Trophoblast cell (in vitro differentiated cells and primary cell): Measurements from ENCODE around the gene NTM.

ENCODE experiments used
- DNase-seq, 2 donors: peaks; one replicate each; pipeline ENCODE4 v3.0.0-alpha.2; 2016
- H2AFZ ChIP-seq: 2 replicates; pipeline ENCODE4 v1.6.1; 2013; ENCODE audit warnings: low read length, moderate library complexity, mild to moderate bottlenecking; ENCODE audit not compliant: insufficient read depth, poor library complexity
- H2AK5ac ChIP-seq: 2 replicates; pipeline ENCODE4 v1.6.1; 2013; ENCODE audit warnings: mild to moderate bottlenecking, low read length
- H2BK120ac ChIP-seq: 2 replicates; pipeline ENCODE4 v1.6.1; 2013; ENCODE audit warnings: low read length, mild to moderate bottlenecking, moderate library complexity; ENCODE audit not compliant: insufficient read depth, poor library complexity
- H2BK12ac ChIP-seq: 2 replicates; pipeline ENCODE4 v1.6.1; 2013; ENCODE audit warnings: mild to moderate bottlenecking, low read length, moderate library complexity
- H2BK5ac ChIP-seq: 2 replicates; pipeline ENCODE4 v1.6.1; 2013; ENCODE audit warnings: low read length, low read depth, moderate library complexity, mild to moderate bottlenecking; ENCODE audit not compliant: poor library complexity
- H3K14ac ChIP-seq: 2 replicates; pipeline ENCODE4 v1.6.1; 2013; ENCODE audit warnings: mild to moderate bottlenecking, low read length
- H3K18ac ChIP-seq: 2 replicates; pipeline ENCODE4 v1.6.1; 2013; ENCODE audit warnings: mild to moderate bottlenecking, low read length
- H3K23ac ChIP-seq: 2 replicates; pipeline ENCODE4 v1.6.1; 2013; ENCODE audit warnings: low read length
- H3K27ac ChIP-seq: 2 replicates; pipeline ENCODE4 v1.5.1; 2013; ENCODE audit warnings: low read depth, mild to moderate bottlenecking, inconsistent platforms, low read length, moderate library complexity
- H3K27me3 ChIP-seq: 2 replicates; pipeline ENCODE4 v1.6.1; 2013; ENCODE audit warnings: inconsistent platforms, mild to moderate bottlenecking, low read length, moderate library complexity; ENCODE audit not compliant: insufficient read depth
- H3K36me3 ChIP-seq, 2 experiments: 1 replicate in 1 of 2; 2 replicates in 1 of 2; pipeline ENCODE4 v1.6.1; 2013; ENCODE audit warnings: low read length in 2 of 2, mild to moderate bottlenecking in 2 of 2, moderate library complexity in 1 of 2; ENCODE audit not compliant: insufficient read depth in 2 of 2, control insufficient read depth in 1 of 2
- H3K4ac ChIP-seq: 2 replicates; pipeline ENCODE4 v1.6.1; 2013; ENCODE audit warnings: low read depth, mild to moderate bottlenecking, low read length, moderate library complexity
- H3K4me1 ChIP-seq, 2 experiments: 1 replicate in 1 of 2; 2 replicates in 1 of 2; pipeline ENCODE4 v1.6.1; 2013; ENCODE audit warnings: low read length in 2 of 2, mild to moderate bottlenecking in 2 of 2, moderate library complexity in 1 of 2; ENCODE audit not compliant: insufficient read depth in 2 of 2, control insufficient read depth in 1 of 2
- H3K4me2 ChIP-seq: 2 replicates; pipeline ENCODE4 v1.6.1; 2013; ENCODE audit warnings: inconsistent platforms, mild to moderate bottlenecking, low read length, moderate library complexity
- H3K4me3 ChIP-seq: 2 replicates; pipeline ENCODE4 v1.5.1; 2013; ENCODE audit warnings: mild to moderate bottlenecking, low read depth, low read length, inconsistent platforms
- H3K79me1 ChIP-seq: one replicate; pipeline ENCODE4 v1.6.1; 2013; ENCODE audit warnings: low read length
- H3K79me2 ChIP-seq: 2 replicates; pipeline ENCODE4 v1.6.1; 2013; ENCODE audit warnings: low read length, mild to moderate bottlenecking; ENCODE audit not compliant: control insufficient read depth, insufficient read depth, poor library complexity
- H3K9ac ChIP-seq: 2 replicates; pipeline ENCODE4 v1.6.1; 2013; ENCODE audit warnings: mild to moderate bottlenecking, low read length
- H3K9me3 ChIP-seq: 2 replicates; pipeline ENCODE4 v1.6.1; 2013; ENCODE audit warnings: low read depth, mild to moderate bottlenecking, control low read depth, inconsistent platforms, low read length; ENCODE audit not compliant: insufficient read depth
- H4K12ac ChIP-seq: 2 replicates; pipeline ENCODE4 v1.6.1; 2013; ENCODE audit warnings: low read depth, mild to moderate bottlenecking, low read length, moderate library complexity
- H4K8ac ChIP-seq: 2 replicates; pipeline ENCODE4 v1.6.1; 2013; ENCODE audit warnings: low read depth, mild to moderate bottlenecking, low read length, moderate library complexity
- H4K91ac ChIP-seq: one replicate; pipeline ENCODE4 v1.6.1; 2013; ENCODE audit warnings: low read depth, mild to moderate bottlenecking, low read length, moderate library complexity
- WGBS: extraction: QIAGEN DNeasy Blood & Tissue Kit; methylation state at CpG from one replicate; pipeline ENCODE4 v1.1.7; 2013; ENCODE audit warnings: missing lambda C conversion rate; ENCODE audit not compliant: insufficient read length, insufficient coverage; ENCODE audit errors: extremely low coverage; 5-methylcytosine and 5-hydroxymethylcytosine counted together

The NTM gene

DNA sequence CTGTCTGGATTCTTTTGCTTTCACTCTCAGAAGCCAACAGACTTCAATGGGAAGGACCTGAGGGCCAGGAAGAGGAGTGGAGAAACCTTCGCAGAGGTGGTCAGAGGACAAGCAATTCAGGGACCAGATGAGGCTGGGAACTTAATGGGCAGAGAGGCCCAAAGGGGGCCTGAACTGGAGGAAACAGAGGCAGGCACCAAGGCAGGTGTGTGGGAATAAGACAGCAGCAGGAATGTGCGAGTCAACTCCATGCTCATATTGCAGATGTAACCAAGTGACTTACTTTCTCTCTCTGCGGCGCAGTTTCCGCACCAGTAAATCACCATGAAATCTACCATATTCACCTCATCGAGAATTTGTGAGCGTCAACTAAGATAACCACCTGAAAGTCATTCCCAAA, 669.1 kb downstream of the NTM start:
- H2BK5ac ChIP-seq = no peak overlapping the region
- no peaks in the 10 kb centered on the region for H3K36me3 ChIP-seq
- H4K8ac ChIP-seq = no peak overlapping the region
- no peak for DNase-seq
- H2BK12ac ChIP-seq = no peak overlapping the region
- H3K4ac ChIP-seq = no peak overlapping the region
- no peak overlapping the region for H4K91ac ChIP-seq
- H3K18ac ChIP-seq = no peak overlapping the region
- H2BK120ac ChIP-seq = no peak overlapping the region
- H2AK5ac ChIP-seq = no peak overlapping the region
- H3K4me1 ChIP-seq = no peaks in the 10 kb centered on the region
- H3K23ac ChIP-seq = no peak overlapping the region
- no CpG with 5 or more reads among the region's 7 CpGs for WGBS
- no peak overlapping the region for H3K4me3 ChIP-seq
- H3K14ac ChIP-seq = no peak overlapping the region
- H3K27me3 ChIP-seq = no peaks in the 10 kb centered on the region
- no peak overlapping the region for H3K27ac ChIP-seq
- H2AFZ ChIP-seq = no peak overlapping the region
- H3K79me1 ChIP-seq = no peaks in the 10 kb centered on the region
- no peak overlapping the region for H4K12ac ChIP-seq
- H3K4me2 ChIP-seq = no peak overlapping the region
- H3K9me3 ChIP-seq = no peaks in the 10 kb centered on the region
- no peak overlapping the region for H3K9ac ChIP-seq
- no peaks in the 10 kb centered on the region for H3K79me2 ChIP-seq

DNA sequence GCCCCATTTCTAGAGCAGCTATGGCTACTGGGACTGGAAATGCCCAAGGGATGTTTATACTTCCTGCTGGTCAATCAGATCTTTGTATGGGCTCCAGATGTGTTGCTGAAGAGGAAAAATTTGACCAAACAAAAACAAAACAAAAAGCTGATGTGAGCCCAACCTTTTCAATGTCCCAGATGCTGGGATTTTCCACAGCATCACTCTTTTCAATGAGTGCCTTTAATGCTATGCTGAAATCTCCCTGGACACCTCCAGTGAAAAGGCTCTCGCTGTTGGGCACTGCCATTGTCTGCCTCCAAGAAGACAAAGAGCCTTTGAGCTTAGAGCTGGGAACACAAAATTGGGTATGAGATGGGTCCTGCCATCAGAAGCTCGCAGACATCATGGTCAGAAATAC, 671.9 kb downstream of the NTM start:
- no peak overlapping the region for H3K14ac ChIP-seq
- H2BK120ac ChIP-seq = no peak overlapping the region
- no peak overlapping the region for H2BK5ac ChIP-seq
- no peak overlapping the region for H3K9ac ChIP-seq
- H2AK5ac ChIP-seq = no peak overlapping the region
- no peak overlapping the region for H3K23ac ChIP-seq
- no peaks in the 10 kb centered on the region for H3K79me1 ChIP-seq
- H4K91ac ChIP-seq = no peak overlapping the region
- no peaks in the 10 kb centered on the region for H3K36me3 ChIP-seq
- no peaks in the 10 kb centered on the region for H3K79me2 ChIP-seq
- no peak overlapping the region for H3K27ac ChIP-seq
- no peak overlapping the region for H2BK12ac ChIP-seq
- H3K4me3 ChIP-seq = no peak overlapping the region
- DNase-seq = no peak
- no peaks in the 10 kb centered on the region for H3K27me3 ChIP-seq
- no peaks in the 10 kb centered on the region for H3K4me1 ChIP-seq
- no peak overlapping the region for H2AFZ ChIP-seq
- no CpG with 5 or more reads among the region's 2 CpGs for WGBS
- no peak overlapping the region for H3K18ac ChIP-seq
- H4K8ac ChIP-seq = no peak overlapping the region
- H3K4me2 ChIP-seq = no peak overlapping the region
- H4K12ac ChIP-seq = no peak overlapping the region
- H3K4ac ChIP-seq = no peak overlapping the region
- no peaks in the 10 kb centered on the region for H3K9me3 ChIP-seq

DNA sequence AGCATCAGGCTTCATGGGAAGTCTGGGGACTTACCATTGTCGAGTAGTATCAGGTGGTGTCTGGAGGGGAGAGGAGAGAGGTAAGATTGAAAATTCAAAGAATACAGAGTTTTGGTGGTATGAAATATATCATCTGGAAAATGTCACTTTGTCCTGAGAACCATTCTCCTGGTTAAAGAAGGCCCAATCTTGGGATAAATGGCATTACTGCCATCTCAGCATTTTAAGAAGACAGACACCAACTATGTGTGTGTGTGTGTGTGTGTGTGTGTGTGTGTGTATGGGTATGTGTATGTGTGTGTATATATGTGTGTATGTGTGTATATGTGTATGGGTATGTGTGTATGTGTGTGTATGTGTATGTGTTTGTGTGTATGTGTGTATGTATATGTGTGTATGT, 673.3 kb downstream of the NTM start:
- H2BK120ac ChIP-seq = no peak overlapping the region
- DNase-seq = no peak
- no peak overlapping the region for H3K9ac ChIP-seq
- H3K4me2 ChIP-seq = no peak overlapping the region
- H3K4me1 ChIP-seq = no peaks in the 10 kb centered on the region
- H3K18ac ChIP-seq = no peak overlapping the region
- H3K4me3 ChIP-seq = no peak overlapping the region
- H3K14ac ChIP-seq = no peak overlapping the region
- no peak overlapping the region for H4K91ac ChIP-seq
- no peak overlapping the region for H2BK5ac ChIP-seq
- H2BK12ac ChIP-seq = no peak overlapping the region
- H3K4ac ChIP-seq = no peak overlapping the region
- no peak overlapping the region for H3K27ac ChIP-seq
- no peak overlapping the region for H4K8ac ChIP-seq
- H3K9me3 ChIP-seq = no peaks in the 10 kb centered on the region
- H2AK5ac ChIP-seq = no peak overlapping the region
- no peak overlapping the region for H2AFZ ChIP-seq
- H3K79me1 ChIP-seq = no peaks in the 10 kb centered on the region
- no peak overlapping the region for H3K23ac ChIP-seq
- WGBS = no CpG with 5 or more reads among the region's 1 CpG
- no peaks in the 10 kb centered on the region for H3K79me2 ChIP-seq
- H4K12ac ChIP-seq = no peak overlapping the region
- H3K36me3 ChIP-seq = no peaks in the 10 kb centered on the region
- H3K27me3 ChIP-seq = no peaks in the 10 kb centered on the region

DNA sequence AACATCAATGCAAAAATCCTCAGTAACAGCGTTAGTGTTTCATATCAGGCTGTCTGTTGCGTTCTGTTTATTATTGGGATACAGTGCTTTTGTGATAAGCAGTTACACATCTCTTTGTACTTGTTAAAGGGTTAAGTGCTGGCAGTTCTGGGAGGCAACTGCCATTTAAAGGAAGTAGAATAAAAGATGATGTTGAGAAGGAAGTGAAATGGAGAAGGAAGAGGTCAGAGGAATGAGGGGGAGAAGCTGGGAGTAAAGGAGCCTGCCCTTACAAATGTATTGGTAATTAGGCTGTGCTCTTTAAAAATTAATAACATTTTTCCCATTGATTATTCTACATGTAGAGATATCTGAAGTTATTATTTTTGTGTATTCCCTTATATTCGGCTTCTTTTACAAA, 674.7 kb downstream of the NTM start:
- Histone ChIP-seq H3K9me3 (no peaks in the 10 kb centered on the region), H3K4me3 (no peak overlapping the region), H3K18ac (no peak overlapping the region), H4K12ac (no peak overlapping the region), H4K91ac (no peak overlapping the region), H3K4me1 (no peaks in the 10 kb centered on the region), H3K9ac (no peak overlapping the region), H3K23ac (no peak overlapping the region), H3K4ac (no peak overlapping the region), H2AFZ (no peak overlapping the region), H3K79me2 (no peaks in the 10 kb centered on the region), H4K8ac (no peak overlapping the region), H2BK5ac (no peak overlapping the region), H3K27ac (no peak overlapping the region), H3K4me2 (no peak overlapping the region), H3K27me3 (no peaks in the 10 kb centered on the region), H3K79me1 (no peaks in the 10 kb centered on the region), H2BK12ac (no peak overlapping the region), H3K36me3 (no peaks in the 10 kb centered on the region), H2AK5ac (no peak overlapping the region), H3K14ac (no peak overlapping the region), H2BK120ac (no peak overlapping the region)
- WGBS = no CpG with 5 or more reads among the region's 3 CpGs
- no peak for DNase-seq
